K562 (cell line): Measurements from ENCODE around the gene GPR180. TPM values are rescaled to one million over a fixed set of nuclear protein-coding genes. Genes with fewer than 3 reads are reported as not detected.

ENCODE experiments used
- ATAC-seq: fragments of 200-7000 bp; cut with Tn5 transposase; 3 replicates; pipeline ENCODE4 v1.9.1; 2020; ENCODE audit warnings: moderate library complexity
- BruUV-seq: library from RNA; stranded (reverse); fragments of 400-500 nt; replicated peaks from 2 replicates; lab custom pipeline; 2021; lab: Mats Ljungman, UMichigan
- CTCF ChIA-PET: fragments of 300-600 bp; formaldehyde crosslinking; extraction: SDS; loops from one replicate; lab custom pipeline; 2021; ENCODE audit warnings: low intra/inter-chr PET ratio; lab: Yijun Ruan, JAX
- POLR2A ChIA-PET: fragments of 300-600, 350-650 bp; sonication (Branson Sonifier 250); formaldehyde crosslinking; extraction: SDS; loops from one replicate; lab custom pipeline; 2021; ENCODE audit warnings: antibody characterized with exemption, inconsistent platforms; lab: Yijun Ruan, JAX
- DNase-seq, 4 experiments: peaks; one replicate each; pipeline versions ENCODE4 v3.0.0 to v3.0.0-alpha.2; 2011 to 2018; ENCODE audit warnings: low spot score in 3 of 4, mixed read lengths in 3 of 4; ENCODE audit errors: extremely low read depth in 1 of 4
- FAIRE-seq: peaks from 2 replicates; lab custom pipeline; 2011; peaks lifted over from hg19 to GRCh38; lab: Jason Lieb, UNC
- H2AFZ ChIP-seq: 2 replicates; pipeline ENCODE4 v1.6.0; 2011; ENCODE audit warnings: low read depth, low read length, control low read depth, inconsistent platforms
- H3K27ac ChIP-seq: fragments of 200-600 bp; 3 replicates; pipeline ENCODE4 v1.8.0; 2011; ENCODE audit warnings: low read depth, mild to moderate bottlenecking, control low read depth, inconsistent platforms, low read length, moderate library complexity, mixed read lengths; ENCODE audit errors: extremely low read depth
- H3K27me3 ChIP-seq, 2 experiments: fragments of 300-600 bp in 1 of 2; 2 replicates in 1 of 2; 3 replicates in 1 of 2; pipeline versions ENCODE4 v1.6.0 to v1.8.0; 2011; ENCODE audit warnings: inconsistent platforms in 2 of 2, low read length in 2 of 2, mild to moderate bottlenecking in 1 of 2, mixed read lengths in 1 of 2, moderate library complexity in 1 of 2; ENCODE audit not compliant: control insufficient read depth in 2 of 2, insufficient read depth in 2 of 2
- H3K36me3 ChIP-seq: fragments of 300-600 bp; 3 replicates; pipeline ENCODE4 v1.8.0; 2011; ENCODE audit warnings: mild to moderate bottlenecking, low read length, inconsistent platforms; ENCODE audit not compliant: control insufficient read depth, insufficient read depth
- H3K4me1 ChIP-seq, 2 experiments: fragments of 200-600 bp in 1 of 2; replicated peaks in 1 of 2; 2 replicates in 1 of 2; 3 replicates in 1 of 2; pipeline versions ENCODE4 v1.5.1 to v1.8.0; 2011; ENCODE audit warnings: inconsistent platforms in 2 of 2, low read length in 2 of 2, mild to moderate bottlenecking in 1 of 2, mixed read lengths in 1 of 2, moderate library complexity in 1 of 2; ENCODE audit not compliant: control insufficient read depth in 2 of 2, insufficient read depth in 2 of 2
- H3K4me2 ChIP-seq: 2 replicates; pipeline ENCODE4 v1.6.1; 2011; ENCODE audit warnings: low read length, control low read depth, inconsistent platforms, mixed read lengths; ENCODE audit not compliant: insufficient read depth
- H3K4me3 ChIP-seq: fragments of 200-600 bp; sonication (generic), shearing (Covaris generic); 2 replicates; pipeline ENCODE4 v1.5.1; 2016; ENCODE audit warnings: control low read depth, inconsistent platforms
- H3K79me2 ChIP-seq: fragments of 200-600 bp; 3 replicates; pipeline ENCODE4 v1.8.0; 2011; ENCODE audit warnings: low read length, inconsistent platforms; ENCODE audit not compliant: control insufficient read depth, insufficient read depth
- H3K9ac ChIP-seq, 2 experiments: 2 replicates each; pipeline versions ENCODE4 v1.6.0 to v1.6.1; 2011; ENCODE audit warnings: low read depth in 2 of 2, low read length in 2 of 2, control low read depth in 1 of 2, inconsistent platforms in 1 of 2, mild to moderate bottlenecking in 1 of 2, mixed read lengths in 1 of 2; ENCODE audit not compliant: insufficient read depth in 1 of 2
- H3K9me1 ChIP-seq: one replicate; pipeline ENCODE4 v1.6.0; 2011; ENCODE audit warnings: inconsistent platforms, mild to moderate bottlenecking, low read length, moderate library complexity; ENCODE audit not compliant: control insufficient read depth, insufficient read depth
- H3K9me3 ChIP-seq: replicated peaks from 2 replicates; pipeline ENCODE4 v1.5.1; 2011; ENCODE audit warnings: low read depth, low read length, inconsistent platforms; ENCODE audit not compliant: control insufficient read depth, insufficient read depth
- H4K20me1 ChIP-seq: replicated peaks from 2 replicates; pipeline ENCODE4 v1.6.1; 2011; ENCODE audit warnings: low read length, inconsistent platforms, mixed read lengths; ENCODE audit not compliant: control insufficient read depth, insufficient read depth
- MAFF ChIP-seq: IDR thresholded peaks from 2 replicates; pipeline ENCODE4 v1.6.1; 2012; ENCODE audit warnings: low read length, improper control_type of control experiment
- MAFG ChIP-seq: fragments of 450-650 bp; conservative IDR thresholded peaks from 2 replicates; pipeline ENCODE4 v1.6.1; 2016; ENCODE audit warnings: missing genetic modification characterization, missing compliant biosample characterization
- NR2F6 ChIP-seq: fragments of 450-650 bp; formaldehyde crosslinking; IDR thresholded peaks from 2 replicates; pipeline ENCODE4 v1.4.0; 2020; ENCODE audit warnings: mild to moderate bottlenecking
- PHF20 ChIP-seq: fragments of 450-650 bp; IDR thresholded peaks from 2 replicates; pipeline ENCODE4 v1.6.1; 2018; ENCODE audit not compliant: partially characterized antibody
- ZNF224 ChIP-seq: sonication (generic); formaldehyde crosslinking; IDR thresholded peaks from 2 replicates; pipeline ENCODE4 v1.8.0; 2022; ENCODE audit warnings: mild to moderate bottlenecking, missing genetic modification reagents
- ZNF584 ChIP-seq: fragments of 200-800 bp; sonication (Bioruptor generic); IDR thresholded peaks from 2 replicates; pipeline ENCODE4 v1.6.1; 2016; ENCODE audit warnings: low read depth, mild to moderate bottlenecking, missing genetic modification characterization, missing compliant biosample characterization
- ZNF668 ChIP-seq: fragments of 250-450 bp; sonication (Bioruptor Pico); IDR thresholded peaks from 2 replicates; pipeline ENCODE4 v1.8.0; 2022; ENCODE audit warnings: mild to moderate bottlenecking, inconsistent platforms
- ZNF707 ChIP-seq: fragments of 250-450 bp; sonication (Bioruptor Pico); conservative IDR thresholded peaks from 2 replicates; pipeline ENCODE4 v1.8.0; 2022; ENCODE audit warnings: inconsistent platforms, mild to moderate bottlenecking, moderate library complexity
- ZNF785 ChIP-seq: fragments of 250-450 bp; sonication (Bioruptor Pico); IDR thresholded peaks from 2 replicates; pipeline ENCODE4 v1.4.0; 2020; ENCODE audit warnings: mild to moderate bottlenecking
- WGBS: fragments of 100-300 bp; shearing (Covaris generic); methylation state at CpG from one replicate; pipeline ENCODE4 v1.1.6; 2016; ENCODE audit warnings: low coverage, mixed read lengths; ENCODE audit not compliant: insufficient coverage; ENCODE audit errors: missing lambda C conversion rate; 5-methylcytosine and 5-hydroxymethylcytosine counted together
- in situ Hi-C: fragments of 300-500 bp; cut with MboI; formaldehyde crosslinking; loops from 4 replicates; pipeline ENCODE4 v1.15.0; 2018; ENCODE audit warnings: inconsistent platforms, mixed read lengths
- intact Hi-C: fragments of 100-400 bp; cut with micrococcal nuclease; formaldehyde crosslinking; loops from 2 replicates; pipeline ENCODE4 v1.14.2; 2022
- polyA plus RNA-seq, 8 experiments: library from polyadenylated mRNA; depleted of rRNA in 4 of 8; stranded (reverse) in 5 of 8; unstranded in 3 of 8; fragments of >200 nt; fragmentation: Nextera tagmentation in 2 of 8; fragmentation: Illumina TruSeq in 1 of 8; extraction: Ambion mirVana in 2 of 8; extraction: Trizol in 1 of 8; gene quantifications; 2 replicates each; pipeline versions ENCODE4 v1.2.1 to v1.2.3, GENCODE V29; 2011 to 2014; ENCODE audit warnings: inconsistent platforms in 1 of 8, missing spikeins in 1 of 8
- total RNA-seq, 7 experiments: library from RNA; depleted of rRNA in 6 of 7; stranded (reverse); fragments of >200 nt in 6 of 7; fragmentation: Illumina TruSeq in 2 of 7; extraction: Trizol in 2 of 7; gene quantifications; 2 replicates each; pipeline versions ENCODE4 v1.2.1 to v1.2.3, GENCODE V29; 2011 to 2021; ENCODE audit warnings: low replicate concordance in 1 of 7
- TF ChIP-seq, protein P1 (sequence below): fragments of 250-450 bp; sonication (Bioruptor Pico); IDR thresholded peaks from 2 replicates; pipeline ENCODE4 v1.4.0; 2020; ENCODE audit warnings: mild to moderate bottlenecking
- TF ChIP-seq, protein P2 (sequence below): sonication (generic); formaldehyde crosslinking; IDR thresholded peaks from 2 replicates; pipeline ENCODE4 v1.8.1; 2023; ENCODE audit warnings: mild to moderate bottlenecking, missing genetic modification reagents

Gene GPR180
- total and polyA plus RNA-seq, 9 of the 15 experiments (the other 6 are each of a cell fraction or from before 2014, with no cell fraction given), result 0.77 to 4.1 (median 1.8) TPM

DNA sequence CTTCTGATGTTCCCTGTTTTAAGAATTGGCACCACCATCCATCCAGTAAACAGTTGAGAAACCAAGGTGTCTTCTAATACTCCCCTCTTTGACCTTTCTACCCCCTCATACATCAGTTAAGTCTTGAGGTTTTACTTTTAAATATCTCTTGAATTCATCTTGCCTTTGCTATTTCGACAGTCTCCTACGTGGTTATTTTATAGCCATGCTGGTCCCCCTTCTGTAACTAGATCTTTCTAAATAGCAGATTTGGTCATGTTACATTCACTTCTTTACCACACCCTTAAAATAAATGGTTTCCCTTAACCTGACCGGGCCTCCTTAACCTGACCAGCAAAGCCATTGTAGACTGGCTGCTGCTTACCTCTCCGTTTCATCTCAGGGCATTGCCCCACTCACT, 5.4 kb downstream of the GPR180 start:
- peaks cover 24% of the 10 kb centered on the region; the same call in 2 of the 3 replicates for H3K36me3 ChIP-seq
- no peak for ATAC-seq

More for the DNA sequence above, 5.4 kb downstream of the GPR180 start:
- Histone ChIP-seq H2AFZ (no peak overlapping the region), H3K4me2 (no peak overlapping the region), H3K9me3 (no peaks in the 10 kb centered on the region), H4K20me1 (no peaks in the 10 kb centered on the region), H3K9me1 (no peaks in the 10 kb centered on the region), H3K27me3 (no peaks in the 10 kb centered on the region), H3K4me1 (peaks cover under 1 to 2% of the 10 kb centered on the region in 2 experiments; a peak in 4 of 5 replicates), H3K27ac (no peak overlapping the region), H3K79me2 (peaks cover 14% of the 10 kb centered on the region), H3K4me3 (no peak overlapping the region), H3K9ac (no peak overlapping the region)
- BruUV-seq, result no TSS peak
- FAIRE-seq (no peak), DNase-seq (no peak)
- intact Hi-C loops, result no loop called here
- CTCF ChIA-PET, result no interaction called here
- 62% methylated on average over 4 of the region's 4 CpGs for WGBS
- in situ Hi-C loops, result no loop called here
- POLR2A ChIA-PET, result no interaction called here
- TF ChIP-seq, protein P1, sequence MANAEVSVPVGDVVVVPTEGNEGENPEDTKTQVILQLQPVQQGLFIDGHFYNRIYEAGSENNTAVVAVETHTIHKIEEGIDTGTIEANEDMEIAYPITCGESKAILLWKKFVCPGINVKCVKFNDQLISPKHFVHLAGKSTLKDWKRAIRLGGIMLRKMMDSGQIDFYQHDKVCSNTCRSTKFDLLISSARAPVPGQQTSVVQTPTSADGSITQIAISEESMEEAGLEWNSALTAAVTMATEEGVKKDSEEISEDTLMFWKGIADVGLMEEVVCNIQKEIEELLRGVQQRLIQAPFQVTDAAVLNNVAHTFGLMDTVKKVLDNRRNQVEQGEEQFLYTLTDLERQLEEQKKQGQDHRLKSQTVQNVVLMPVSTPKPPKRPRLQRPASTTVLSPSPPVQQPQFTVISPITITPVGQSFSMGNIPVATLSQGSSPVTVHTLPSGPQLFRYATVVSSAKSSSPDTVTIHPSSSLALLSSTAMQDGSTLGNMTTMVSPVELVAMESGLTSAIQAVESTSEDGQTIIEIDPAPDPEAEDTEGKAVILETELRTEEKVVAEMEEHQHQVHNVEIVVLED, result no peak
- TF ChIP-seq ZNF224 (CRISPR knock-in tag) (no peak), NR2F6 (CRISPR knock-in tag) (no peak), PHF20 (no peak), ZNF707 (CRISPR knock-in tag) (no peak), MAFG (tag) (no peak), ZNF785 (CRISPR knock-in tag) (no peak), ZNF584 (CRISPR knock-in tag) (no peak), MAFF (no peak), ZNF668 (no peak)
- TF ChIP-seq, protein P2, sequence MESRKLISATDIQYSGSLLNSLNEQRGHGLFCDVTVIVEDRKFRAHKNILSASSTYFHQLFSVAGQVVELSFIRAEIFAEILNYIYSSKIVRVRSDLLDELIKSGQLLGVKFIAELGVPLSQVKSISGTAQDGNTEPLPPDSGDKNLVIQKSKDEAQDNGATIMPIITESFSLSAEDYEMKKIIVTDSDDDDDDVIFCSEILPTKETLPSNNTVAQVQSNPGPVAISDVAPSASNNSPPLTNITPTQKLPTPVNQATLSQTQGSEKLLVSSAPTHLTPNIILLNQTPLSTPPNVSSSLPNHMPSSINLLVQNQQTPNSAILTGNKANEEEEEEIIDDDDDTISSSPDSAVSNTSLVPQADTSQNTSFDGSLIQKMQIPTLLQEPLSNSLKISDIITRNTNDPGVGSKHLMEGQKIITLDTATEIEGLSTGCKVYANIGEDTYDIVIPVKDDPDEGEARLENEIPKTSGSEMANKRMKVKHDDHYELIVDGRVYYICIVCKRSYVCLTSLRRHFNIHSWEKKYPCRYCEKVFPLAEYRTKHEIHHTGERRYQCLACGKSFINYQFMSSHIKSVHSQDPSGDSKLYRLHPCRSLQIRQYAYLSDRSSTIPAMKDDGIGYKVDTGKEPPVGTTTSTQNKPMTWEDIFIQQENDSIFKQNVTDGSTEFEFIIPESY (CRISPR knock-in tag), result no peak
